ENCODE data around the gene EPC1. TPM values are rescaled to one million over a fixed set of nuclear protein-coding genes. Genes with fewer than 3 reads are reported as not detected.
"Not testable (repeated sequence)": the region's sequence is repeated elsewhere in the genome, so short reads cannot be mapped to it uniquely, and the experiment has no call there.

Gene EPC1
- total and polyA plus RNA-seq, 2 donors (not counting 1 experiment from before 2014, with no cell fraction given) = 22.7 to 28.1 TPM

GRCh38 chr10:32367793-32368453 lies 21.0 kb upstream of the EPC1 start:
- Histone ChIP-seq H3K4me2 (ENCODE audit: extremely low read depth, insufficient read depth, low read length) (peak overlapping the region; percentile 17), H4K20me1 (ENCODE audit: control insufficient read depth, extremely low read depth, insufficient read depth, low read length) (no peaks in the 10 kb centered on the region), H3K79me2 (ENCODE audit: control insufficient read depth, insufficient read depth, low read length) (peaks cover 2% of the 10 kb centered on the region)

GRCh38 chr10:32366588-32366987 lies 19.6 kb upstream of the EPC1 start:
- Histone ChIP-seq H3K36me3 (ENCODE audit: control insufficient read depth, insufficient read depth, low read length) (no peaks in the 10 kb centered on the region), H3K27me3 (ENCODE audit: control insufficient read depth, insufficient read depth, low read length) (no peaks in the 10 kb centered on the region), H3K9ac (ENCODE audit: insufficient read depth, low read length) (no peak overlapping the region), H3K4me1 (ENCODE audit: control insufficient read depth, extremely low read depth, insufficient read depth, low read length) (no peaks in the 10 kb centered on the region), H3K79me2 (ENCODE audit: control insufficient read depth, insufficient read depth, low read length) (peaks cover 2% of the 10 kb centered on the region), H3K9me3 (ENCODE audit: control insufficient read depth, insufficient read depth, low read depth, low read length) (no peaks in the 10 kb centered on the region), H3K4me3 (replicated peaks in 1 of 4; ENCODE audit: control extremely low read depth in 1 of 4, insufficient read depth in 1 of 4, low read depth in 3 of 4, low read length in 4 of 4) (no peak overlapping the region), H4K20me1 (ENCODE audit: control insufficient read depth, extremely low read depth, insufficient read depth, low read length) (no peaks in the 10 kb centered on the region), H3K27ac (ENCODE audit: insufficient read depth, low read length) (no peak overlapping the region), H2AFZ (ENCODE audit: low read length) (no peak overlapping the region), H3K4me2 (ENCODE audit: extremely low read depth, insufficient read depth, low read length) (no peak overlapping the region)
- TF ChIP-seq CTCF (conservative IDR thresholded peaks at IDR 0.05 in 1 of 2, IDR thresholded peaks at IDR 0.05 in 1 of 2; ENCODE audit: low read depth in 1 of 2, low read length in 2 of 2) (no peak), EZH2 (IDR thresholded peaks at IDR 0.05; ENCODE audit: low read length, missing control alignments) (no peak)
- no peak for DNase-seq (ENCODE audit: low read depth in 2 of 2)

More at GRCh38 chr10:32367793-32368453, 21.0 kb upstream of the EPC1 start:
- H3K27ac ChIP-seq (ENCODE audit: insufficient read depth, low read length) = no peak overlapping the region
- no peaks in the 10 kb centered on the region for H3K27me3 ChIP-seq (ENCODE audit: control insufficient read depth, insufficient read depth, low read length)
- no peaks in the 10 kb centered on the region for H3K9me3 ChIP-seq (ENCODE audit: control insufficient read depth, insufficient read depth, low read depth, low read length)
- peak; percentile 46 to 76 for DNase-seq (ENCODE audit: low read depth in 2 of 2)
- no peak overlapping the region for H3K9ac ChIP-seq (ENCODE audit: insufficient read depth, low read length)
- TF ChIP-seq EZH2 (IDR thresholded peaks at IDR 0.05; ENCODE audit: low read length, missing control alignments) (no peak), CTCF (conservative IDR thresholded peaks at IDR 0.05 in 1 of 2, IDR thresholded peaks at IDR 0.05 in 1 of 2; ENCODE audit: low read depth in 1 of 2, low read length in 2 of 2) (peak; percentile 70 to 76)
- H3K36me3 ChIP-seq (ENCODE audit: control insufficient read depth, insufficient read depth, low read length) = no peaks in the 10 kb centered on the region
- H3K4me3 ChIP-seq (replicated peaks in 1 of 4; ENCODE audit: control extremely low read depth in 1 of 4, insufficient read depth in 1 of 4, low read depth in 3 of 4, low read length in 4 of 4) = no peak overlapping the region
- H3K4me1 ChIP-seq (ENCODE audit: control insufficient read depth, extremely low read depth, insufficient read depth, low read length) = no peaks in the 10 kb centered on the region
- no peak overlapping the region for H2AFZ ChIP-seq (ENCODE audit: low read length)

- H3K36me3 ChIP-seq (ENCODE audit: control insufficient read depth, insufficient read depth, low read length) = no peaks in the 10 kb centered on the region
- H3K4me1 ChIP-seq (ENCODE audit: control insufficient read depth, extremely low read depth, insufficient read depth, low read length) = no peaks in the 10 kb centered on the region
- no peak overlapping the region for H3K27ac ChIP-seq (ENCODE audit: insufficient read depth, low read length)
- H2AFZ ChIP-seq (ENCODE audit: low read length) = no peak overlapping the region
- H3K79me2 ChIP-seq (ENCODE audit: control insufficient read depth, insufficient read depth, low read length) = peaks cover 2% of the 10 kb centered on the region
- no peaks in the 10 kb centered on the region for H4K20me1 ChIP-seq (ENCODE audit: control insufficient read depth, extremely low read depth, insufficient read depth, low read length)
- no peak for TF ChIP-seq EZH2 (IDR thresholded peaks at IDR 0.05; ENCODE audit: low read length, missing control alignments)
- TF ChIP-seq CTCF (conservative IDR thresholded peaks at IDR 0.05 in 1 of 2, IDR thresholded peaks at IDR 0.05 in 1 of 2; ENCODE audit: low read depth in 1 of 2, low read length in 2 of 2) = no peak
- no peak overlapping the region for H3K4me2 ChIP-seq (ENCODE audit: extremely low read depth, insufficient read depth, low read length)
- no peak overlapping the region for H3K9ac ChIP-seq (ENCODE audit: insufficient read depth, low read length)
- no peaks in the 10 kb centered on the region for H3K27me3 ChIP-seq (ENCODE audit: control insufficient read depth, insufficient read depth, low read length)
- no peaks in the 10 kb centered on the region for H3K9me3 ChIP-seq (ENCODE audit: control insufficient read depth, insufficient read depth, low read depth, low read length)
- no peak for DNase-seq (ENCODE audit: low read depth in 2 of 2)
- H3K4me3 ChIP-seq (replicated peaks in 1 of 4; ENCODE audit: control extremely low read depth in 1 of 4, insufficient read depth in 1 of 4, low read depth in 3 of 4, low read length in 4 of 4) = no peak overlapping the region
Measured at GRCh38 chr10:32366111-32366510, 19.2 kb upstream of the EPC1 start.

- H3K79me2 ChIP-seq (ENCODE audit: control insufficient read depth, insufficient read depth, low read length); DNase-seq (ENCODE audit: low read depth in 2 of 2); H3K9ac ChIP-seq (ENCODE audit: insufficient read depth, low read length); H3K27ac ChIP-seq (ENCODE audit: insufficient read depth, low read length); H3K4me2 ChIP-seq (ENCODE audit: extremely low read depth, insufficient read depth, low read length); H3K4me1 ChIP-seq (ENCODE audit: control insufficient read depth, extremely low read depth, insufficient read depth, low read length); H4K20me1 ChIP-seq (ENCODE audit: control insufficient read depth, extremely low read depth, insufficient read depth, low read length); H3K27me3 ChIP-seq (ENCODE audit: control insufficient read depth, insufficient read depth, low read length); H3K36me3 ChIP-seq (ENCODE audit: control insufficient read depth, insufficient read depth, low read length); H3K4me3 ChIP-seq (replicated peaks in 1 of 4; ENCODE audit: control extremely low read depth in 1 of 4, insufficient read depth in 1 of 4, low read depth in 3 of 4, low read length in 4 of 4); H2AFZ ChIP-seq (ENCODE audit: low read length); H3K9me3 ChIP-seq (ENCODE audit: control insufficient read depth, insufficient read depth, low read depth, low read length): not testable (repeated sequence)
Measured at GRCh38 chr10:32365404-32365803, 18.4 kb upstream of the EPC1 start.
